Measurements from ENCODE around the gene GFY. TPM values are rescaled to one million over a fixed set of nuclear protein-coding genes. Genes with fewer than 3 reads are reported as not detected.

Gene GFY, protein sequence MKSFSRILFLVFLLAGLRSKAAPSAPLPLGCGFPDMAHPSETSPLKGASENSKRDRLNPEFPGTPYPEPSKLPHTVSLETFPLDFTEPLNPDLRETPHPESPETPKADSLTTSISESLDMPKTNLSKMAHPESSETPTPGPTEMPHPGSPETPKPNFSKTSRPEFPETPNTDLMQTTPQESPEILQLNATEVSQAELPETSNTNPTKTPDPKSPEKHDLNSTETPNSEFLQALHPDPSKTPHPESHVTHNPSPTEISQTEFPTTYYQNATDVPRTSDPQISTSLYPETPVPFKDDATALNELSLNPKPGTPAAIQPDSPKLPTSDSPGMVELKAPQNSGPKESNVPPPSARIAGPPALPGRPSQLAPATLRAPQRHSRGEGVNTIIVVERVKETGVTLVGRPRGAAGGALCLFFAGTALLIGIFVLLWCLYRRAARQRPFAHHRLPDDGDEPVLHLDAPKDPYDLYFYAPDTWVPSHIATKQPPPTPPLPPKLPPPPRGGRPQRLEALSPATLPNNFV
- not detected for total RNA-seq

DNA sequence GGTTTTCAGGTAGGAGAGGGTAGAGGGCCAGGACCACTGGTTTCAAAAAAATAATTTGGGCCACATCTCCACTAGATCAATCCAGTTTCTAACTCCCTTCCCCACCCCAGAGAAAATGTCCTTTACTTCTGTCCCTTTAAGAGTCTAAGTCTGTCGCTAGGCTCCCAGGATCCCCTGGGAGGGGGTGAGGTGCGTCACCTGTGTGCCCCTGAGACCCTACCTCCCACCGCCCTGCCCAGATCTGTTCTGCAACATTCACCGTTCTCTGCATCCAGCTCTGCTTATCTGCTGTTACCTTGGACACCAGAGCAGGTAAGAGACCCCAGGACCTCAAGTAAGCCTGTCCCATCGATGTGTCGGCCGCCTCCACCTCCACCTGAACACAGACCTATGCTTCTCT, at the start of gene GFY:
Gene GFY (plus strand): TSS at position 211 of the 400 bp plus-strand sequence. CDS start 1,043 bp downstream, outside the sequence.
- Histone ChIP-seq H3K27me3 (peaks cover 59% of the 10 kb centered on the region), H3K27ac (no peak within 1 kb of the TSS), H3K4me1 (peaks cover 9 to 31% of the 10 kb centered on the region in 2 donors), H3K9me3 (no peaks in the 10 kb centered on the region), H3K4me3 (replicated peaks in 1 of 3) (no peak within 1 kb of the TSS), H3K36me3 (no peaks in the 10 kb centered on the region)
- WGBS, 2 donors = 48 to 55% methylated on average over 7 of the region's 7 CpGs
- no peak for DNase-seq
- no peak for TF ChIP-seq POLR2A (IDR thresholded peaks at IDR 0.05)
- TF ChIP-seq, protein P1, sequence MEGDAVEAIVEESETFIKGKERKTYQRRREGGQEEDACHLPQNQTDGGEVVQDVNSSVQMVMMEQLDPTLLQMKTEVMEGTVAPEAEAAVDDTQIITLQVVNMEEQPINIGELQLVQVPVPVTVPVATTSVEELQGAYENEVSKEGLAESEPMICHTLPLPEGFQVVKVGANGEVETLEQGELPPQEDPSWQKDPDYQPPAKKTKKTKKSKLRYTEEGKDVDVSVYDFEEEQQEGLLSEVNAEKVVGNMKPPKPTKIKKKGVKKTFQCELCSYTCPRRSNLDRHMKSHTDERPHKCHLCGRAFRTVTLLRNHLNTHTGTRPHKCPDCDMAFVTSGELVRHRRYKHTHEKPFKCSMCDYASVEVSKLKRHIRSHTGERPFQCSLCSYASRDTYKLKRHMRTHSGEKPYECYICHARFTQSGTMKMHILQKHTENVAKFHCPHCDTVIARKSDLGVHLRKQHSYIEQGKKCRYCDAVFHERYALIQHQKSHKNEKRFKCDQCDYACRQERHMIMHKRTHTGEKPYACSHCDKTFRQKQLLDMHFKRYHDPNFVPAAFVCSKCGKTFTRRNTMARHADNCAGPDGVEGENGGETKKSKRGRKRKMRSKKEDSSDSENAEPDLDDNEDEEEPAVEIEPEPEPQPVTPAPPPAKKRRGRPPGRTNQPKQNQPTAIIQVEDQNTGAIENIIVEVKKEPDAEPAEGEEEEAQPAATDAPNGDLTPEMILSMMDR (IDR thresholded peaks at IDR 0.05) = no peak
- intact Hi-C loops (cut with DNase I) = no loop called here

DNA sequence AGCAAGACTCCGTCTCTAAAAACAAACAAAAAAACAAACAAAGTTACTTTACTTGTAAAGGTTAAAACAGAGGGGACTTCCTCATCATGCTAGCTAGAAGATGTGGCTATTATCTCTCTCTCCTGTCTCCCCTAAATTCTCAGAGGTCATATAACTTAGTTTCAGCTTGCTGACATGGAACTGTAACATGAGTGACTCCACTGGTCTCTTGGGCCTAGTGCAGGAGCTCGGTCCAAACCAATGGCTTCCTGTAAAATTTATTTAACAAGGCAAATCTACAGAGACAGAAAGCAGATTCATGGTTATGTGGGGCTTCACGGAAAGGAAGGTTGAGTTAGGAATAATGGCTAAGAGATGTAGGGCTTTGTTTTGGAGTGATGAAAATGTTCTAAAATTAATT, 46.7 kb upstream of the GFY start:
- DNase-seq = no peak
- intact Hi-C loops (cut with DNase I) = no loop called here
- TF ChIP-seq, protein P1 (IDR thresholded peaks at IDR 0.05) = no peak
- TF ChIP-seq POLR2A (IDR thresholded peaks at IDR 0.05) = no peak
- H3K27ac ChIP-seq = no peak overlapping the region
- 72 to 76% methylated on average over 3 of the region's 3 CpGs for WGBS, 2 donors
- H3K4me1 ChIP-seq = no peaks in the 10 kb centered on the region
- H3K9me3 ChIP-seq = no peaks in the 10 kb centered on the region
- H3K4me3 ChIP-seq (replicated peaks in 1 of 3) = no peak overlapping the region
- no peaks in the 10 kb centered on the region for H3K36me3 ChIP-seq
- no peaks in the 10 kb centered on the region for H3K27me3 ChIP-seq

DNA sequence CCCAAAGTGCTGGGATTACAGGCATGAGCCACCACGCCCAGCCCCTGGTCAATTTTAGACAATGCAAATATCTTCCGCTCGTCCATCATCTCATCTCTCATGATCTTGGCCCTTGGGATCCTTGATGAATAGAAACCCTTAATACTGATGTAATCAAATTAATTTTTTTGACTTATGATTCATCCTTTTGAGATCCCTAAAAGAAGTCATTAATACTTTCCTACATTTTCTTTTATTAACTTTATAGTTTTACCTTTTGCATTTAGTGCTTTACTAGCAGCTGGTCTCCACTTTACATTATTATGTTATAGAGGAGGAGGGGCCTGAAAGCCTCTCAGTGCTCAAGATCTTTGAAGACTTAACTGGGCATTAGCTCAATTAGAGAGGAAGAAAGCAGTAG, 44.8 kb upstream of the GFY start:
- TF ChIP-seq, protein P1 (IDR thresholded peaks at IDR 0.05) = no peak
- TF ChIP-seq POLR2A (IDR thresholded peaks at IDR 0.05) = no peak
- Histone ChIP-seq H3K9me3 (no peaks in the 10 kb centered on the region), H3K4me3 (replicated peaks in 1 of 3) (no peak overlapping the region), H3K4me1 (no peaks in the 10 kb centered on the region), H3K27me3 (no peaks in the 10 kb centered on the region), H3K36me3 (no peaks in the 10 kb centered on the region), H3K27ac (no peak overlapping the region)
- no peak for DNase-seq
- WGBS, 2 donors = 93 to 94% methylated on average over 3 of the region's 3 CpGs
- intact Hi-C loops (cut with DNase I) = no loop called here

DNA sequence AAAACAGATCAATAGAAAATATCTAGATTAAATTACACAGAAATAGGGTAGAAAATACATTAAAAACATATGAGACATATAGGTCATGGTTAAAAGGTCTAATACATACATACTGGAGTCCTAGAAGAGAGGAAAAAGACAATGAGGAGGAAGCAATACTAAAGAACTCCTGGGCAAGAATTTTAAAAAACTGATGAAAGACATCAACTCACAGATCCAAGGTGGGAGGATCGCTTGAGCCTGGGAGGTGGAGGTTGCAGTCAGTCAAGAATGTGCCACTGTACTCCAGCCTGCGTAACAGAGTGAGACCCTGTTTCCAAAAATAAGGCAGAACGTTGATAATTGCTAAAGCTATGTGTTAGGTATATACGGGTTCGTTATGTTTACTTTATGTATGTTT, 42.5 kb upstream of the GFY start:
- intact Hi-C loops (cut with DNase I) = no loop called here
- Histone ChIP-seq H3K36me3 (no peaks in the 10 kb centered on the region), H3K27ac (no peak overlapping the region), H3K4me1 (no peaks in the 10 kb centered on the region), H3K27me3 (no peaks in the 10 kb centered on the region), H3K9me3 (no peaks in the 10 kb centered on the region), H3K4me3 (replicated peaks in 1 of 3) (no peak overlapping the region)
- 94% methylated on average over 5 of the region's 5 CpGs for WGBS, 2 donors
- DNase-seq = no peak
- TF ChIP-seq, protein P1 (IDR thresholded peaks at IDR 0.05) = no peak
- TF ChIP-seq POLR2A (IDR thresholded peaks at IDR 0.05) = no peak

DNA sequence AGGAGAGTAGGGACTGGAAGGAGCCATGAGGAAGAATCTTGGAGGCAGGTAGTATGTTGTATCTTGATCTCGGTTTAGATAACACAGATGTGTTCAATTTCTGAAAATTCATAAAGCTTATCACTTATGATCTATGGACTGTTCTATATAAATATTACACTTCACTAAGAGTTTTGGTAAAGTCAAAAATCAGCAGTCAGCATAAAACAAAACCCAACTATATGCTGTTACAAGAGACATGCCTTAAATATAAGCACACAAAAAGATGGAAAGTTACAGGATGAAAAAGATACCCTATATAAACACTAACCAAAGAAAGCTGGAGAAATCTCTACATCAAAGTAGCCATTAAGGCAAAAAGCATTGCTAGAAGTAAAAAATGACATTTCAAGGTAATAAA, 41.6 kb upstream of the GFY start:
- intact Hi-C loops (cut with DNase I) = no loop called here
- no peaks in the 10 kb centered on the region for H3K4me1 ChIP-seq
- no peaks in the 10 kb centered on the region for H3K27me3 ChIP-seq
- H3K27ac ChIP-seq = no peak overlapping the region
- DNase-seq = no peak
- 57 to 90% methylated on average over 1 of the region's 1 CpG for WGBS, 2 donors
- H3K36me3 ChIP-seq = no peaks in the 10 kb centered on the region
- no peak for TF ChIP-seq POLR2A (IDR thresholded peaks at IDR 0.05)
- TF ChIP-seq, protein P1 (IDR thresholded peaks at IDR 0.05) = no peak
- H3K4me3 ChIP-seq (replicated peaks in 1 of 3) = no peak overlapping the region
- H3K9me3 ChIP-seq = no peaks in the 10 kb centered on the region
